C4-2B (cell line): ENCODE results near the gene CTNNA3.
"Not testable (repeated sequence)": the region's sequence is repeated elsewhere in the genome, so short reads cannot be mapped to it uniquely, and the experiment has no call there.

ENCODE experiments used
- CTCF ChIP-seq: fragments of 450-650 bp; conservative IDR thresholded peaks from 2 replicates; pipeline ENCODE4 v1.5.1; 2017; ENCODE audit warnings: mild to moderate bottlenecking
- ZFX ChIP-seq: fragments of 450-650 bp; IDR thresholded peaks from 2 replicates; pipeline ENCODE4 v1.6.1; 2017

- not testable (repeated sequence) for TF ChIP-seq CTCF, ZFX
These were observed 1360.2 kb downstream of the CTNNA3 start for GRCh38 chr10:66335753-66336152.
